CD4-positive, alpha-beta T cell (primary cell): Measurements from ENCODE around the gene FMO1. TPM values are rescaled to one million over a fixed set of nuclear protein-coding genes. Genes with fewer than 3 reads are reported as not detected.

ENCODE experiments used
- ATAC-seq: fragments of 200-7000 bp; cut with Tn5 transposase; one replicate; pipeline ENCODE4 v1.10.0; 2022; ENCODE audit warnings: mild to moderate bottlenecking; ENCODE audit not compliant: poor library complexity
- CTCF ChIA-PET: fragments of 350-600 bp; sonication (Branson Sonifier 250); formaldehyde crosslinking; loops from one replicate; lab custom pipeline; 2021; ENCODE audit warnings: antibody characterized with exemption, inconsistent platforms; lab: Charles Lee
- POLR2A ChIA-PET: fragments of 350-600 bp; sonication (Branson Sonifier 250); formaldehyde crosslinking; loops from one replicate; lab custom pipeline; 2021; ENCODE audit warnings: antibody characterized with exemption, inconsistent platforms; lab: Charles Lee
- DNase-seq, 14 experiments: peaks; one replicate each; pipeline ENCODE4 v3.0.0-alpha.2; 2013 to 2020; ENCODE audit warnings: mixed read lengths in 2 of 14
- H3K27ac ChIP-seq, 2 donors: one replicate each; pipeline versions ENCODE4 v1.5.1 to v1.7.0; 2013; ENCODE audit warnings: low read length in 2 of 2, low read depth in 1 of 2, mild to moderate bottlenecking in 1 of 2
- H3K27me3 ChIP-seq, 2 experiments: 1 replicate in 1 of 2; 2 replicates in 1 of 2; pipeline versions ENCODE4 v1.6.1 to v1.7.0; 2013; ENCODE audit warnings: low read length in 2 of 2, control low read depth in 1 of 2, mild to moderate bottlenecking in 1 of 2, moderate library complexity in 1 of 2; ENCODE audit not compliant: insufficient read depth in 2 of 2, control insufficient read depth in 1 of 2
- H3K36me3 ChIP-seq: one replicate; pipeline ENCODE4 v1.6.1; 2013; ENCODE audit warnings: low read length, control low read depth; ENCODE audit not compliant: insufficient read depth
- H3K4me1 ChIP-seq: one replicate; pipeline ENCODE4 v1.6.1; 2013; ENCODE audit warnings: low read length, control low read depth; ENCODE audit not compliant: insufficient read depth
- H3K4me3 ChIP-seq: one replicate; pipeline ENCODE4 v1.5.1; 2013; ENCODE audit warnings: mild to moderate bottlenecking, low read length, moderate library complexity
- H3K9me3 ChIP-seq, 2 experiments: 1 replicate in 1 of 2; 2 replicates in 1 of 2; pipeline versions ENCODE4 v1.6.1 to v1.7.0; 2013; ENCODE audit warnings: low read length in 2 of 2, mild to moderate bottlenecking in 2 of 2, control low read depth in 1 of 2, moderate library complexity in 1 of 2; ENCODE audit not compliant: control insufficient read depth in 1 of 2, insufficient read depth in 1 of 2
- H3K27ac Mint-ChIP-seq: one replicate; pipeline ENCODE4 v1.8.0; 2020; ENCODE audit warnings: mixed read lengths
- H3K27me3 Mint-ChIP-seq: one replicate; pipeline ENCODE4 v1.8.0; 2021; ENCODE audit warnings: mixed read lengths
- H3K36me3 Mint-ChIP-seq: one replicate; pipeline ENCODE4 v1.8.0; 2021; ENCODE audit warnings: low read depth, mixed read lengths
- H3K4me1 Mint-ChIP-seq: one replicate; pipeline ENCODE4 v1.8.0; 2021; ENCODE audit warnings: low read depth, mixed read lengths
- H3K4me3 Mint-ChIP-seq: one replicate; pipeline ENCODE4 v1.8.0; 2020; ENCODE audit warnings: mild to moderate bottlenecking, mixed read lengths
- H3K9me3 Mint-ChIP-seq: one replicate; pipeline ENCODE4 v1.8.0; 2020; ENCODE audit warnings: mixed read lengths
- intact Hi-C, 2 experiments: fragments of 100-400 bp; cut with DNase I in 1 of 2; cut with micrococcal nuclease in 1 of 2; formaldehyde crosslinking; loops; one replicate each; pipeline versions ENCODE4 v1.15.1 to v1.9.0; 2023 to 2025; cut with DNase I, micrococcal nuclease
- total RNA-seq, 174 experiments: library from RNA in 2 of 174; stranded (reverse) in 2 of 174; gene quantifications; one replicate each; pipeline ENCODE4 v1.2.3 and lab custom pipeline; 2021 to 2026
- TF ChIP-seq, protein P1 (sequence below): fragments of 200-600 bp; IDR thresholded peaks from one replicate; pipeline ENCODE4 v1.8.0; 2022; ENCODE audit warnings: antibody characterized with exemption, mild to moderate bottlenecking

Gene FMO1
- total RNA-seq, 2 experiments from 2014 or later = not detected

DNA sequence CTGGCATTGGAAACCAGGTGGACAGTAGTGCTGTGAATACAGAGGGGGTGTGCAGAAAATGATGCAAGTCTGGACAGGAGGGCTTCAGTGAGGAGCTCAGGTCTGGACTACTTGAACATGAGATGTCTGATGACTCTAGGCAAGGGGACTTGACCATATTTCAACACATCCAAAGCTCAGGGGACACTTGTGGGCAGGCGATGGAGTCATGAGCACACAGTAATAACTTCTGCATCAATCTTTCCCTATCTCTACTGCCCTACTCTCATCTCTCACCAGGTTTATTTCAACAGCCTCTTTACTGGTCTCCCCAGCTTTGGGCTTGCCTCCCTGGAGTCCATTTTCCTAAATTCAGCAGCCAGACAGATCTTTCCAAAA is 41.3 kb upstream of the FMO1 start:
- intact Hi-C loops = no loop called here
- Histone ChIP-seq H3K9me3 (no peaks in the 10 kb centered on the region), H3K36me3 (no peaks in the 10 kb centered on the region), H3K27me3 (peaks cover 2 to 6% of the 10 kb centered on the region in 2 experiments), H3K4me1 (no peaks in the 10 kb centered on the region), H3K4me3 (no peak overlapping the region), H3K27ac (no peak overlapping the region)
- Mint-ChIP-seq H3K4me1 (no peaks in the 10 kb centered on the region), H3K27ac (no peak overlapping the region), H3K9me3 (no peaks in the 10 kb centered on the region), H3K27me3 (peaks cover 22% of the 10 kb centered on the region), H3K4me3 (no peak overlapping the region), H3K36me3 (no peaks in the 10 kb centered on the region)
- POLR2A ChIA-PET = no interaction called here
- DNase-seq = no peak
- CTCF ChIA-PET = no interaction called here
- TF ChIP-seq, protein P1, sequence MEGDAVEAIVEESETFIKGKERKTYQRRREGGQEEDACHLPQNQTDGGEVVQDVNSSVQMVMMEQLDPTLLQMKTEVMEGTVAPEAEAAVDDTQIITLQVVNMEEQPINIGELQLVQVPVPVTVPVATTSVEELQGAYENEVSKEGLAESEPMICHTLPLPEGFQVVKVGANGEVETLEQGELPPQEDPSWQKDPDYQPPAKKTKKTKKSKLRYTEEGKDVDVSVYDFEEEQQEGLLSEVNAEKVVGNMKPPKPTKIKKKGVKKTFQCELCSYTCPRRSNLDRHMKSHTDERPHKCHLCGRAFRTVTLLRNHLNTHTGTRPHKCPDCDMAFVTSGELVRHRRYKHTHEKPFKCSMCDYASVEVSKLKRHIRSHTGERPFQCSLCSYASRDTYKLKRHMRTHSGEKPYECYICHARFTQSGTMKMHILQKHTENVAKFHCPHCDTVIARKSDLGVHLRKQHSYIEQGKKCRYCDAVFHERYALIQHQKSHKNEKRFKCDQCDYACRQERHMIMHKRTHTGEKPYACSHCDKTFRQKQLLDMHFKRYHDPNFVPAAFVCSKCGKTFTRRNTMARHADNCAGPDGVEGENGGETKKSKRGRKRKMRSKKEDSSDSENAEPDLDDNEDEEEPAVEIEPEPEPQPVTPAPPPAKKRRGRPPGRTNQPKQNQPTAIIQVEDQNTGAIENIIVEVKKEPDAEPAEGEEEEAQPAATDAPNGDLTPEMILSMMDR = no peak
- no peak for ATAC-seq

GRCh38 chr1:171207377-171207776 is 40.9 kb upstream of the FMO1 start:
- ATAC-seq = no peak
- Histone ChIP-seq H3K27ac (no peak overlapping the region), H3K4me3 (no peak overlapping the region), H3K36me3 (no peaks in the 10 kb centered on the region), H3K27me3 (peaks cover 0 to 6% of the 10 kb centered on the region in 2 experiments), H3K4me1 (no peaks in the 10 kb centered on the region), H3K9me3 (no peaks in the 10 kb centered on the region)
- TF ChIP-seq, protein P1 = no peak
- POLR2A ChIA-PET = no interaction called here
- Mint-ChIP-seq H3K27me3 (peaks cover 22% of the 10 kb centered on the region), H3K27ac (no peak overlapping the region), H3K4me1 (no peaks in the 10 kb centered on the region), H3K4me3 (no peak overlapping the region), H3K36me3 (no peaks in the 10 kb centered on the region), H3K9me3 (no peaks in the 10 kb centered on the region)
- intact Hi-C loops = no loop called here
- DNase-seq = no peak
- CTCF ChIA-PET = no interaction called here

- H3K4me3 Mint-ChIP-seq = no peak overlapping the region
- intact Hi-C loops = no loop called here
- Histone ChIP-seq H3K36me3 (no peaks in the 10 kb centered on the region), H3K9me3 (no peaks in the 10 kb centered on the region), H3K27ac (no peak overlapping the region), H3K27me3 (peaks cover 0 to 6% of the 10 kb centered on the region in 2 experiments), H3K4me1 (no peaks in the 10 kb centered on the region), H3K4me3 (no peak overlapping the region)
- H3K27ac Mint-ChIP-seq = no peak overlapping the region
- H3K36me3 Mint-ChIP-seq = no peaks in the 10 kb centered on the region
- H3K27me3 Mint-ChIP-seq = peaks cover 22% of the 10 kb centered on the region
- TF ChIP-seq, protein P1 = no peak
- no peaks in the 10 kb centered on the region for H3K4me1 Mint-ChIP-seq
- H3K9me3 Mint-ChIP-seq = no peaks in the 10 kb centered on the region
- CTCF ChIA-PET = no interaction called here
- no peak for DNase-seq
- POLR2A ChIA-PET = no interaction called here
- ATAC-seq = no peak
Observed at GRCh38 chr1:171210355-171210754, 37.9 kb upstream of the FMO1 start.
